CD14-positive monocyte (primary cell): Measurements from ENCODE around the gene HHIPL1. TPM values are rescaled to one million over a fixed set of nuclear protein-coding genes. Genes with fewer than 3 reads are reported as not detected.

ENCODE experiments used
- DNase-seq, 3 donors: peaks; one replicate each; pipeline ENCODE4 v3.0.0-alpha.2; 2011 to 2022
- H2AFZ ChIP-seq: 2 replicates; pipeline ENCODE4 v1.6.0; 2012; ENCODE audit warnings: mild to moderate bottlenecking, low read depth, low read length, inconsistent platforms; ENCODE audit not compliant: insufficient read depth, poor library complexity, severe bottlenecking
- H3K27ac ChIP-seq, 2 donors: 1 replicate in 1 of 2; 2 replicates in 1 of 2; pipeline ENCODE4 v1.5.1; 2012 to 2013; ENCODE audit warnings: low read length in 2 of 2, control low read depth in 1 of 2, inconsistent platforms in 1 of 2, low read depth in 1 of 2, mild to moderate bottlenecking in 1 of 2
- H3K27me3 ChIP-seq, 2 donors: one replicate each; pipeline versions ENCODE4 v1.6.0 to v1.6.1; 2011 to 2013; ENCODE audit warnings: low read length in 2 of 2; ENCODE audit not compliant: control insufficient read depth in 2 of 2, insufficient read depth in 2 of 2
- H3K36me3 ChIP-seq, 2 donors: replicated peaks in 1 of 2; 1 replicate in 1 of 2; 2 replicates in 1 of 2; pipeline versions ENCODE4 v1.5.1 to v1.6.1; 2012 to 2013; ENCODE audit warnings: low read length in 2 of 2, control low read depth in 1 of 2, inconsistent platforms in 1 of 2, mild to moderate bottlenecking in 1 of 2; ENCODE audit not compliant: insufficient read depth in 2 of 2, control insufficient read depth in 1 of 2
- H3K4me1 ChIP-seq, 2 donors: 1 replicate in 1 of 2; 2 replicates in 1 of 2; pipeline versions ENCODE4 v1.5.1 to v1.6.1; 2012 to 2013; ENCODE audit warnings: low read length in 2 of 2, control low read depth in 1 of 2, inconsistent platforms in 1 of 2, mild to moderate bottlenecking in 1 of 2, moderate library complexity in 1 of 2; ENCODE audit not compliant: insufficient read depth in 2 of 2, control insufficient read depth in 1 of 2
- H3K4me2 ChIP-seq: replicated peaks from 2 replicates; pipeline ENCODE3; 2012; ENCODE audit warnings: low read length, moderate library complexity, mild to moderate bottlenecking; ENCODE audit not compliant: poor library complexity, severe bottlenecking; ENCODE audit errors: extremely low read depth
- H3K4me3 ChIP-seq, 3 experiments: fragments of 200-600 bp in 1 of 3; sonication (generic) in 1 of 3; replicated peaks in 1 of 3; 1 replicate in 2 of 3; 2 replicates in 1 of 3; pipeline ENCODE4 v1.5.1; 2011 to 2013; ENCODE audit warnings: low read length in 3 of 3, mild to moderate bottlenecking in 3 of 3, control low read depth in 2 of 3, low read depth in 2 of 3, inconsistent platforms in 1 of 3, moderate library complexity in 1 of 3
- H3K79me2 ChIP-seq: 2 replicates; pipeline ENCODE4 v1.6.0; 2012; ENCODE audit warnings: mild to moderate bottlenecking, control low read depth, inconsistent platforms, low read length, moderate library complexity; ENCODE audit not compliant: insufficient read depth
- H3K9ac ChIP-seq: 2 replicates; pipeline ENCODE4 v1.6.0; 2017; ENCODE audit warnings: low read length, mild to moderate bottlenecking; ENCODE audit not compliant: insufficient read depth, poor library complexity, severe bottlenecking
- H3K9me3 ChIP-seq, 2 donors: replicated peaks in 1 of 2; 1 replicate in 1 of 2; 2 replicates in 1 of 2; pipeline versions ENCODE4 v1.5.1 to v1.6.1; 2012 to 2013; ENCODE audit warnings: low read length in 2 of 2, control low read depth in 1 of 2; ENCODE audit not compliant: control insufficient read depth in 1 of 2, insufficient read depth in 1 of 2
- H4K20me1 ChIP-seq: 2 replicates; pipeline ENCODE4 v1.6.0; 2012; ENCODE audit warnings: mild to moderate bottlenecking, low read length, control low read depth, moderate library complexity; ENCODE audit not compliant: insufficient read depth
- H3K27ac Mint-ChIP-seq, 7 donors: one replicate each; pipeline ENCODE4 v1.8.0; 2020; ENCODE audit warnings: mild to moderate bottlenecking in 7 of 7, mixed read lengths in 7 of 7, moderate library complexity in 6 of 7, inconsistent platforms in 2 of 7
- H3K27me3 Mint-ChIP-seq, 3 donors: one replicate each; pipeline ENCODE4 v1.8.0; 2021 to 2022; ENCODE audit warnings: low read depth in 3 of 3, mild to moderate bottlenecking in 3 of 3, mixed read lengths in 3 of 3, moderate library complexity in 3 of 3, inconsistent platforms in 1 of 3
- H3K36me3 Mint-ChIP-seq, 2 donors: one replicate each; pipeline ENCODE4 v1.8.0; 2020; ENCODE audit warnings: mixed read lengths in 2 of 2, inconsistent platforms in 1 of 2, mild to moderate bottlenecking in 1 of 2
- H3K4me1 Mint-ChIP-seq: one replicate; pipeline ENCODE4 v1.8.0; 2020; ENCODE audit warnings: mild to moderate bottlenecking, mixed read lengths
- H3K4me3 Mint-ChIP-seq, 2 donors: one replicate each; pipeline ENCODE4 v1.8.0; 2020; ENCODE audit warnings: mild to moderate bottlenecking in 2 of 2, mixed read lengths in 2 of 2, moderate library complexity in 1 of 2
- H3K9me3 Mint-ChIP-seq, 7 donors: one replicate each; pipeline ENCODE4 v1.8.0; 2020 to 2022; ENCODE audit warnings: mixed read lengths in 7 of 7, mild to moderate bottlenecking in 6 of 7, moderate library complexity in 6 of 7, inconsistent platforms in 2 of 7
- WGBS: methylation state at CpG from one replicate; pipeline ENCODE4 v1.1.5; 2013; ENCODE audit warnings: missing lambda C conversion rate; ENCODE audit not compliant: insufficient coverage; 5-methylcytosine and 5-hydroxymethylcytosine counted together
- intact Hi-C, 2 donors: fragments of 100-400 bp; cut with micrococcal nuclease; formaldehyde crosslinking; loops; one replicate each; pipeline versions ENCODE4 v1.15.0 to v1.15.1; 2023
- polyA plus RNA-seq, 3 donors: library from polyadenylated mRNA; depleted of rRNA in 1 of 3; unstranded in 2 of 3; stranded (reverse) in 1 of 3; fragments of 300-500 nt in 2 of 3; fragments of >200 nt in 1 of 3; fragmentation: Illumina TruSeq in 2 of 3; gene quantifications; 1 replicate in 2 of 3; 2 replicates in 1 of 3; pipeline ENCODE4 v1.2.3, GENCODE V29; 2012 to 2021
- TF ChIP-seq, protein P1 (sequence below): fragments of 200-600 bp; IDR thresholded peaks from one replicate; pipeline ENCODE4 v1.8.0; 2022; ENCODE audit warnings: antibody characterized with exemption, mild to moderate bottlenecking

The HHIPL1 gene
- polyA plus RNA-seq, 3 donors: 0.09 TPM; not detected in 2

DNA sequence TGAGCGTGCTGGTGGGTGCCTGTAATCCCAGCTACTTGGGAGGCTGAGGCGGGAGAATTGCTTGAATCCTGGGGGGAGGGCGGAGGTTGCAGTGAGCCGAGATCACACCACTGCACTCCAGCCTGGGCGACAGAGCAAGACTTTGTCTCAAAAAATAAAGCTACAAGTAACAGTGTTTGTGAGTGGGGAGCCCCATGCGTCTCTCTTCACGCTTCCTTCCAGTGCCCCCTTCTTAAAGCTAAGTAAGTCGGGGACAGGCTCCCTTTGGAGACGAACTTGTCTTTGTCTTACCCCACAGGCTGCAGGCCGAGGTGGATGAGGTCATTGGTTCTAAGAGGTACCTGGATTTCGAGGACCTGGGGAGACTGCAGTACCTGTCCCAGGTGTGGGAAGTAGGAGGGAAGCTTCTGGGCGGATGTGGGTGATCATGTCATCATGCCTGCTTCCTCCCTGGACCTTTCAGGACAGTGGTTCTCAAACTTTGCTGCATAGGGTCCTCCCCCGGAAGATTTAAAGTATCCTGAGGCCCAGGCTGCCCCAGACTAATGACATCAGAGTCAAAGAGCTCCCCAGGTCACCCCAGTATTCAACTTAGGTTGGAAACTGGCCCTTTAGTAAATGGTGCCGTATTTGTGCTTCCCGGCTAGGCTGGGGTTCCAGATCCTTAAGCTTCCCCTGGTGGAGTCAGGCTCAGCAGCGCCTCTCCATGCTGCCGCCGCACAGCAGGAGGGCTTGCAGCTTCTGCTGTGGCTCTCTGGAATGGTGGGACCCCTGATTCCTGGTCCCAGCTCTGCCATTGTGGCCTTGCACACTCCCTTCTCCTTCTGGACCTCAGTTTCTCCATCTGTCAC is 76.2 kb downstream of the HHIPL1 start:
- H3K27me3 Mint-ChIP-seq: peaks cover 6 to 12% (median 12%) of the 10 kb centered on the region in 3 donors

DNA sequence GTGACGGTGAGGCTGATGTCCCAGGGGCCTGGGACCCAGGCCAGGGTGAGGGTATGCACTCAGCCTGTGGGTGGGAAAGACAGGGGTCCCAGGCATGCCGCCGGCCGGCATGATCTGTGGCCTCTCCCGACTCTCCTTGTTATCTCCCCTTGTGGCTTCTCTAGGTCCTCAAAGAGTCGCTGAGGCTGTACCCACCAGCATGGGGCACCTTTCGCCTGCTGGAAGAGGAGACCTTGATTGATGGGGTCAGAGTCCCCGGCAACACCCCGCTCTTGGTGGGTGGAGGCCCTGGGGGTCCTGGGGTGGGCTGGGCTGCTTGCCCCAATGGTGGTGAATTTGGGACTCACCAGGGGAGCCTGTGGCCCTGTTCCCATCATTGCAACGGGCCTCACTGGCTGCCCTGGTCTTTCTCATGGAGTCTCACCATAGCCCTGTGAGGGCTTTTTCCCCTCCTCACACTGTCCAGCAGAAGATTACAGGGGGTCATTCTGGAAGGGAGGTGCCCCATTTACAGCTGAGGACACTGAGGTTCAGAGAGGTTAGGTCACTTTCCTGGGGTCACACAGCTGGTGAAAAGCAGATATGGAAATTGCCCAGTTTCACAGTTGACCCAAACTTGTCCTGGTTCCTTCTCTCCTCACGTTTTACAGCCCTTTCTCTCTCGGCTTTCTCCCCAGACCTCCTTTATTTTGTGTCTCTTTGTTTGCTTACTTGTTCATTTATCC is 77.0 kb downstream of the HHIPL1 start:
- no peaks in the 10 kb centered on the region for H3K36me3 ChIP-seq
- no peak overlapping the region for H3K27ac Mint-ChIP-seq
- TF ChIP-seq, protein P1, sequence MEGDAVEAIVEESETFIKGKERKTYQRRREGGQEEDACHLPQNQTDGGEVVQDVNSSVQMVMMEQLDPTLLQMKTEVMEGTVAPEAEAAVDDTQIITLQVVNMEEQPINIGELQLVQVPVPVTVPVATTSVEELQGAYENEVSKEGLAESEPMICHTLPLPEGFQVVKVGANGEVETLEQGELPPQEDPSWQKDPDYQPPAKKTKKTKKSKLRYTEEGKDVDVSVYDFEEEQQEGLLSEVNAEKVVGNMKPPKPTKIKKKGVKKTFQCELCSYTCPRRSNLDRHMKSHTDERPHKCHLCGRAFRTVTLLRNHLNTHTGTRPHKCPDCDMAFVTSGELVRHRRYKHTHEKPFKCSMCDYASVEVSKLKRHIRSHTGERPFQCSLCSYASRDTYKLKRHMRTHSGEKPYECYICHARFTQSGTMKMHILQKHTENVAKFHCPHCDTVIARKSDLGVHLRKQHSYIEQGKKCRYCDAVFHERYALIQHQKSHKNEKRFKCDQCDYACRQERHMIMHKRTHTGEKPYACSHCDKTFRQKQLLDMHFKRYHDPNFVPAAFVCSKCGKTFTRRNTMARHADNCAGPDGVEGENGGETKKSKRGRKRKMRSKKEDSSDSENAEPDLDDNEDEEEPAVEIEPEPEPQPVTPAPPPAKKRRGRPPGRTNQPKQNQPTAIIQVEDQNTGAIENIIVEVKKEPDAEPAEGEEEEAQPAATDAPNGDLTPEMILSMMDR: no peak
- H3K4me1 Mint-ChIP-seq: no peaks in the 10 kb centered on the region
- H3K4me3 Mint-ChIP-seq: no peak overlapping the region
- H3K9me3 ChIP-seq: no peaks in the 10 kb centered on the region
- no peaks in the 10 kb centered on the region for H3K36me3 Mint-ChIP-seq
- no peak overlapping the region for H2AFZ ChIP-seq
- WGBS: 90% methylated on average over 2 of the region's 12 CpGs
- H3K4me2 ChIP-seq: no peak overlapping the region
- H3K4me1 ChIP-seq: no peaks in the 10 kb centered on the region
- no peaks in the 10 kb centered on the region for H4K20me1 ChIP-seq
- H3K27me3 Mint-ChIP-seq: peaks cover 7 to 17% (median 12%) of the 10 kb centered on the region in 3 donors
- intact Hi-C loops: no loop called here
- no peaks in the 10 kb centered on the region for H3K27me3 ChIP-seq
- no peak overlapping the region for H3K27ac ChIP-seq
- no peaks in the 10 kb centered on the region for H3K79me2 ChIP-seq
- DNase-seq: no peak
- peaks cover 0 to 2% (median 0%) of the 10 kb centered on the region in 7 donors for H3K9me3 Mint-ChIP-seq
- H3K4me3 ChIP-seq: no peak overlapping the region
- H3K9ac ChIP-seq: no peak overlapping the region

More for the DNA sequence above, 76.2 kb downstream of the HHIPL1 start:
- H3K9ac ChIP-seq: no peak overlapping the region
- H3K27ac Mint-ChIP-seq: no peak overlapping the region
- no peak overlapping the region for H3K4me3 ChIP-seq
- H2AFZ ChIP-seq: no peak overlapping the region
- H3K4me2 ChIP-seq: no peak overlapping the region
- DNase-seq: no peak
- no peaks in the 10 kb centered on the region for H3K9me3 ChIP-seq
- TF ChIP-seq, protein P1: no peak
- intact Hi-C loops: no loop called here
- no peaks in the 10 kb centered on the region for H3K4me1 Mint-ChIP-seq
- H3K36me3 Mint-ChIP-seq: no peaks in the 10 kb centered on the region
- H3K4me3 Mint-ChIP-seq: no peak overlapping the region
- no peaks in the 10 kb centered on the region for H3K36me3 ChIP-seq
- 97% methylated on average over 11 of the region's 18 CpGs for WGBS
- H3K27ac ChIP-seq: no peak overlapping the region
- H3K79me2 ChIP-seq: no peaks in the 10 kb centered on the region
- H3K4me1 ChIP-seq: no peaks in the 10 kb centered on the region
- H3K9me3 Mint-ChIP-seq: peaks cover 0 to 2% (median 0%) of the 10 kb centered on the region in 7 donors
- H3K27me3 ChIP-seq: no peaks in the 10 kb centered on the region
- no peaks in the 10 kb centered on the region for H4K20me1 ChIP-seq
